Fibroblast of gingiva (primary cell): Measurements from ENCODE around the gene MAGIX.
"Not testable (repeated sequence)": the region's sequence is repeated elsewhere in the genome, so short reads cannot be mapped to it uniquely, and the experiment has no call there.

ENCODE experiments used
- DNase-seq: peaks from one replicate; pipeline ENCODE4 v3.0.0-alpha.2; 2011; ENCODE audit warnings: low read depth

Gene MAGIX

DNA sequence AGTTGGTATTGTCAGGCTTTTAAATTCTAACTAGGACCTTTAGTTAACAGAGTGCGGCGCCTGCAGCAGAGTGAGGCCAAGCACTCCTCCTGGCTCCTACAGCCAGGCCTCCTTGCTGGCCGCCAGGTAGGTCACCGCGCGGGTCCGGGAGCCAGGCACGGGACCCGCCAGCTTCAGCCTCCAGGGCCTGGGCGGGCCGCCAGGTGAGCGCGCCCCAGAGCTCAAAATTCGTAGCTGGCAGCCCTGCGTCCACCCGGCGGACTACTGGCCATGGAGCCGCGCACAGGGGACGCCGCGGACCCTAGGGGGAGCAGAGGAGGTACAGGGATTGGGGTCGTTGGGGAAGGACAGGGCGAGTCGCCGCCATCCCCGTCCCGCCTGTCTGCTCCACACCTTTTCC lies at the start of gene MAGIX:
Gene MAGIX (plus strand): TSS at position 139 of the 400 bp plus-strand sequence. CDS start 132 bp downstream, at position 271.
- no peak for DNase-seq

DNA sequence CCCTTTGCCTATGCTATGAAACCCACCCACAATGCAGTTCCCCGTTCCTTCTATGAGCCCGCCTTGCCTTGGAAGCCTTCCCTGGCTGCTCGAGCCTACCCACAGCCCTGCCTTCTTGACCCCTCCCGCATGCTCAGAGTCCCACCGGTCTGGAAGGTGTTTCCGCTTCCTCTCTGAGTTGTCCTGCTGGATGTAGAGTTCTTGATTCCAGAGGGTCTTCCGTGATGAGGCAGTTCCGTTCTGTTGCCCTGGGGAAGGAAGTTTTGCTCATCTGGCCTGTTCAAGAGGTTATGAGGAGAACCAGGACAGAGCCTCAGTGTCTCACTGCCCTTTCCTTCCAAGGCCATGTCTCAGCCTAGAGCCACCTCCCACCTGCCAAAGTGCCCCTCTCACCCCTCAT lies 46.5 kb upstream of the MAGIX start:
- no peak for DNase-seq

DNA sequence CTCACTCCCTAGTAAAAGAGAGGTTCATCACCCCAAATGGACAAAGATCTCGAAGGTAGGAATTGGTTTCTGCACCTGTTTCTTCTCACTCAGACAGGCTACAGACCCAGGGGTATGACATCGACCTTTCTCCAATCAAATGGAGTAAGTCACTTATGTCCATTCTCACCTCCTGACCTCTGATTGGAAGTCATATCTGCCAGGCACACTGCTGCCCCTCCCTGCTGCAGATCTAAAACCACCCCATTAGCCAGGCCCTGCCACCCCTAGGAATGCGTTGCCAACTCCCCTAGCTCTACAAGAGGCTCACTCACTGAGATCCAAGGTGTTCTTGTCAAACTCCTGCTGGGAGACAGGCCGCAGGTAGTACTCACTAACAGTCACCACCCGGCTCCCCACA lies 45.8 kb upstream of the MAGIX start:
- DNase-seq: no peak

DNA sequence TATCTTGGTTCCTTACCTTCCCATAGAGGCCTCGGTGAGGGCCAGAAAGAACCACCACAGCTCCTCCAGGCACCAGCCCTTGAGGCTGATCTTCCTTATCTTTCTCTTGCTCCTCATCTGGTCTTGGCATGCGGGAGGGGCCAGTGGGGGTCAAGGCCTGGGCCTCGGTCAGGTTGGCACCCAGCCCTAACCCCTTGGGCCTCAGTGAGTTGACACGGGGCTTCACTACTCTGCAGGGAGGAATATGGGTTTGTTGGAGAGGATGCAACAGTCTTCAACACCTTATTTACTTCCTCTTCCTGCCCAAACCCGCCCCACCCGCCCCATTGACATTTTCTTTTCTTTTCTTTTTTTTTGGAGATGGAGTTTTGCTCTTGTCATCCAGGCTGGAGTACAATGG lies 45.0 kb upstream of the MAGIX start:
- DNase-seq: no peak

DNA sequence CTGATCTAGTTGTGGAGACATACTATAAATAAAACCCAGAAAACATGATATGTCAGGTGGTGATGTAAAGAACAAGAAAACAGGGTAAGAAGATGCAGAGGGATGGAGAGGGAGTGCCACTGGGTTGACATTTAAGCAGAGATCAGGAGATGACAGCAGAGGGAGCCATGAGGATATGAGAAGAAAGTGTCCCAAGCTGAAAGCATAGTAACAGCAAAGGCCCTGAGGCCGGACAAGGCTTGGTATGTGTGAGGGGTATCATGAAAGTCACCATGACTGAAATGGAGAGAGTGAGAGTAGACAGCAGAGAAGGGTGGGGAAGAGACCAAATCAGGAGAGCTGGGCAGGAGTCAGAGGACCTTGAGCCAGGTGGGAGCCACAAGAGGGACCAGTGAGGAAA lies 42.5 kb upstream of the MAGIX start:
- DNase-seq: no peak

DNA sequence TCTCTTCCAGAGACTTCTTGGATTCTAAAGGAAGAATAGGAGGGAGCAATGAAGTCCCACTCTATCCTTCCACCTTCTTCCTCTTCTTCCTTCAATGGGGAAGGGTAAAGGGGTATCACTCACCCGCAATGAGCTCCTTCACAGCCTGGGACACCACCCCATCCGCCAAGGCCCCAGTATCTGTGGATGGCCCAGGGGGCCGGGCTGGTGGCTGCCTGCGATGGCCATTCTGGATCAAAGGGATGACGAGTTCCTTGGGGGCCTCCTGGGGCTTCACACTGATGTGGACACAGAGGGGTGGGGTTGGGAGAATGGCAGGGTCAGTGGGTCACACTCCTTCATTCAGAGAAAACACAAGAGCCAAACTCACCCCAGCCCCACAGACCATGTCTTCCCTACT lies 40.1 kb upstream of the MAGIX start:
- no peak for DNase-seq

GRCh38 chrX:49127742-49128258 lies 34.8 kb upstream of the MAGIX start:
- DNase-seq: not testable (repeated sequence)

GRCh38 chrX:49129427-49129826 lies 33.1 kb upstream of the MAGIX start:
- no peak for DNase-seq

DNA sequence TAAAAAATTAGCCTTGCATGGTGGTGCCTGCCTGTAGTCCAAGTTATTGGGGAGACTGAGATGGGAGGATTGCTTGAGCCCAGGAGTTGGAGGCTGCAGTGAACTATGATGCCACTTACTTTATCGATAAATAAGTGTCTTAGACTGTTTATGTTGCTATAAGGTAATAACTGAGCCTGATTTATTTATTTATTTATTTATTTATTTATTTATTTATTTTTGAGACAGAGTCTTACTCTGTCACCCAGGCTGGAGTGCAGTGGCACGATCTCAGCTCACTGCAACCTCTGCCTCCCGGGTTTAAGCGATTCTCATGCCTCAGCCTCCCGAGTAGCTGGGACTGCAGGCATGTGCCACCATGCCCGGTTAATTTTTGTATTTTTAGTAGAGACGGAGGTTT lies 30.3 kb upstream of the MAGIX start:
- DNase-seq: not testable (repeated sequence)

DNA sequence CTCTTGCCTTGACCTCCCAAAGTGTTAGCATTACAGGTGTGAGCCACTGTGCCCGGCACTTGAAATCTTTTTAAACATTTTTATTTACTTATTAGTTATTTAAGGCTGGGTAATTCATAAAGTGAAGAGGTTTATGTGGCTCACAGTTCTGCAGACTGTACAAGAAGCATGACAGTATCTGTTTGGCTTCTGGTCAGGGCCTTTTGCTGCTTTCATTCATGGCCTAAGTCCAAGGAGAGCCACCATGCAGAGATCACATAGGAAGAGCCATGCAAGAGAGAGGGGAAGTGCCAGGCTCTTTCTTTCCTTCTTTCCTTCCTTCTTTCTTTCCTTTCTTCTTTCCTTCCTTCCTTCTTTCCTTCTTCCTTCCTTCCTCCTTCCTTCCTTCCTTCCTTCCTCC lies 28.8 kb upstream of the MAGIX start:
- DNase-seq: no peak

- DNase-seq: no peak
These were observed 25.1 kb upstream of the MAGIX start for GRCh38 chrX:49137492-49137891.

DNA sequence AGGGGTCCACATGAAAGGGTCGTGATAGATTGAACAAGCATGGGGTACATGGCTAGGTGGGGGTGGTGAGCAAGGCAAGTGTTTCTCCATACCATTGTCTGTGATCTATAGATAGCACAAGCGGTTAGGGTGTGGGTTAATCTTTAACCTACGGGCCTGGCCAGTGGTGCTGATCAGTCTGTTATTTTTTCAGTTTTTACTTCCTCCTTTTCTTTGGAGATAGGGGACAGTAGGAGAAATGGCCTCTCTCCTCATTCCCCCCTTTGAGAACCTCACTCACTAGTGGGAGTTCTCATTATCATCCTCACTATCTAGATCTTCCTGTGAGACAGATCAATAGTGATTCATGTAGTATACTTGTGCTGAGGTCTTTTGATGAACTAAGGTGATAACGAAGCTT lies 22.8 kb upstream of the MAGIX start:
- DNase-seq: no peak

DNA sequence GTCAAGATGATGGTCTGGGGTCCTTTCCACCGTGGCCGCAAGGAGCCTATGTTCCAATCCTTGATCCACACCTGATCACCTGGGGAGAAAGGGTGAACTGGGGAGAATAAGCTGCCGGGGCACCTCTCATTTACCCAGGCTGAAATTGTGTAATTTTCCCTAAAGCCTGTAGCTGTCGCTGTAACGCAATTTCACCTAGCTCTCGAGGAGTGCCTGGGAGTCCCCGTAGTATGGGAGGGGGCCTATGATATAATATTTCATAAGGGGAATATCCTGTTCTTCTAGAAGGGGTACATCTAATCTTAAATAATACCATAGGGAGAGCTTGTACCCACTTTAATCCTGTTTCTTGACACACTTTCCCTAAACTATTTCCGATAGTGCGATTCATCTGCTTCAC lies 20.3 kb upstream of the MAGIX start:
- DNase-seq: not testable (repeated sequence)

DNA sequence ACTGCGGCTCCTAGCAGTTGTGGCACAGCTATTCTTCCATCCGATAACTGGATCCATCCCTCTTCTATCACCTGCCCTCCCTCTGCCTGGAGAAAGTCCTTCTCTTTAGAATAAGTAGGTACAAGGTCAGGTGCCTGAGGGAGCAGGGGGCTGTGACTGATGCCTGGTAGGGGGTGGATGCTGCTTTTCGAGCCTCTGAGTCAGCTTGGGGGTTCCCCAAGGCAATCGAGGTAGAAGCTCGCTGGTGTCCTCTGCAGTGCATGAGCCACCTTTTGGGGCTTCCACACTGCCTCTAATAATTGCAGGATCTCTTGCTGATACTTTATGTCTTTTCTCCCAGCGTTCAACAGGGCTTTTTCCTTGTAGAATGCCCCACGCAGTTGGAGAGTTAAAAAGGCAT lies 19.4 kb upstream of the MAGIX start:
- DNase-seq: not testable (repeated sequence)

DNA sequence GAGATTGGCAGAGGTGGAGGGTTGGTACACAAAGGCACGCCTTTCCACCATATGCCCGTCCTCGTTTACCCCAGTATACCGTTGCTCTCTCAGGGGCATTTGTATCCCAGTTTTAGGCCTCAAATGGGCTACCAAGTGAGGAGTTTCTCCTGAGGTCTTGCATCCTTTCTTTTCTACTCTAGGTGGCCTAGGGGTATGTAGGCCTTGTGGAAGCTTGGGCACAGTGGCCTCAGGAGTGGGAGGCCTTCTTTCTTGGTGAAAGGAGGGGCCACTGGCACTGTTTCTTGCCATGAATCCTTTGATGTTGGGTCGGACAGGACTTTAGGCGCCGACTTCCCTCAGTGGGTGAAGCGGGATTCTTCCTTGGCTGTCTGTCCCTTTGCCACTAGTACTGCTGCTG lies 15.3 kb upstream of the MAGIX start:
- no peak for DNase-seq

- no peak for DNase-seq
These were observed 14.6 kb upstream of the MAGIX start for GRCh38 chrX:49147936-49148335.

- DNase-seq: not testable (repeated sequence)
These were observed 14.0 kb upstream of the MAGIX start for GRCh38 chrX:49148390-49149100.

DNA sequence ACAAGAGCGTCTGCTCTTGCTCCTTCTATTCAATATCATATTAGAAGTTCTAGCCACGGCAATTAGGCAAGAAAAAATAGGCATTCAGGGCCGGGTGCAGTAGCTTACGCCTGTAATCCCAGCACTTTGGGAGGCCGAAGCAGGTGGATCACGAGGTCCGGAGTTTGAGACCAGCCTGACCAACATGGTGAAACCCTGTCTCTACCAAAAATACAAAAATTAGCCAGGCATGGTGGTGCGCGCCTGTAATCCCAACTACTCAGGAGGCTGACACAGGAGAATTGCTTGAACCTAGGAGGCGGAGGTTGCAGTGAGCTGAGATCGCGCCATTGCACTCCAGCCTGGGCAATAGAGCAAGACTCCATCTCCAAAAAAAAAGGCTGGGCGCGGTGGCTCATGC lies 13.3 kb upstream of the MAGIX start:
- not testable (repeated sequence) for DNase-seq

DNA sequence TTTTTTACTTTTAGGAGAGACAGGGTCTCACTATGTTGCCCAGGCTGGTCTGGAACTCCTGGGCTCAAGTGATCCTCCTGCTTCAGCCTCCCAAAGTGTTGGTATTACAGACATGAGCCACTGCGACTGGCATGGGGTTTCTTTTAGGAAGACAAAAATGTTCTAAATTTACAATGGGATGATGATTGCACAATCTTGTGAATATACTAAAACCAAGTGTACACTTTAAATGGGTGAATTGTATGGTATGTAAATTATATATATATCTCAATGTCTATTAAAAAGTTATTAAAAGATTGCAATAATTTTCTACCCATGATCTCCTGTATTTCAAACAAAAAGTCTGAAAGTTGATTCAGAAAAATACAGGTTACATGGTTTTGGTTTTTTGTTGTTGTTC lies 9.1 kb upstream of the MAGIX start:
- no peak for DNase-seq

DNA sequence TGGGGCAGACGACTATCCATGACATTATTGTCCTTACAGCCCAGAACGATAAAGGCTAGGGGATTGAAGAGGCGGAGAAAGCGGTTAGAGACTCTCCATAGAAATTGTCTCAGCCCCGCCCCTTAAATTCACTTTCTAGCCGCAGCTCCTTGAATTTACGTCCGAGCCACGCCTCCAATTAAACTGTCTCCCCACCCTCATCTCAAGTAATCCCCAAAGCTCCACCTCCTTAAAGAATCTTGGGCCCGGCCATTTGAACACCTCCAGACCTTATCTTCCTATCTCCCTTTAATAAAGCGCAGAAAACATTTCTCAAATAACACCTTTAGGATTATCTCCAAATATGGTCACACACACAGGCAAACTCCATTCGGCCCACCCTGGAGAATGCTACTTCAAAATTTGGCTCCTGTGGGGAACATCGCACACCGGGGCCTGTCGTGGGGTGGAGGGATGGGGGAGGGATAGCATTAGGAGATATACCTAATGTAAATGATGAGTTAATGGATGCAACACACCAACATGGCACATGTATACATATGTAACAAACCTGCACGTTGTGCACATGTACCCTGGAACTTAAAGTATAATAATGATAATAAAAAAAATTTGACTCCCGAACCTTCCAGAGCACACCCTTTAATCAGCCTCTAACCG lies 7.2 kb upstream of the MAGIX start:
- DNase-seq: peak; percentile 59

DNA sequence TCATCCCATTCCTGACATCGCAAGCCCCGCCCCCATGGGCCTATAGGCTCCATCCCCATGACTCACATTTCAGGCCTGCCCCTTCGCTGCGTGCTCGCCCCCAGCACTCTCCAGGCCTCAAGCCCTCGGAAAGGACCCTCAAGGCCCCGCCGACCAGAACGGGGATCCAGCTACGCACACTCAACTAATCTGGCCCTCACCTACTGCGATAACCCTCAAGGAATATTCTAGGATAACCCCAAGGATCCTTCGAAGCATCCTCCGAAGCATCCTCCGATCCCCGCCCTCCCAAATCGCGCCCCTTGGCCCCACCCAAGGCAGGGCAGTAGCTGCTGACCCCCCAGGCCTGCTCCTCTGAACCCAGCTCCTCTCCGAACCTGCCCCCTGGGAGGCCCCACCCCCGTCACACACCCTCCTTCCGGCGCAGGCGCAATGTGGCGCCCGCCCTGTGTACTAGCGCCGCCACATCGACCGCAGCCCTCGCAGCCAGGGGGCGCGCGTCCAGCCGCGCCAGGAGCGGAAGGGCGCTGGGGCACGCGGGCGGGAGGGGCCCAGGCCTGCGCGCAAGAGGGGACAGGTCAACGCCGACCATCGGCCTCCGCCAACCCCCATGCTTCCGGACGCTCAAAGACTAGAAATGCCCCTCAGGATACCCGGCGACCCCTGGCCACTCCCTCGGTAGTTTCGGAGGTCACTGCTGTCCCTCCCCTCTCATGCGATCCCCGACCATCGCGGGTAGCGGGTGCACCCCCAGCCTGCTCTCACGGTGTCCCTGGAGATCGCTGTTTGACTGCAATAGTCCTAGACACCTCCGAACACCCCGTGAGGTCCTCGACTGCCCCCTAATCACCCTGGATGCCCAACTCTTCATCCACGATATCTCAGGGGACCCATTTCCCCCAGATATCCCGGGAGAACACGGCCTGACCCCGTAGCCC lies 6.4 kb upstream of the MAGIX start:
- peak; percentile 86 for DNase-seq

GRCh38 chrX:49157194-49157593 lies 5.4 kb upstream of the MAGIX start:
- no peak for DNase-seq

- no peak for DNase-seq
These were observed 1.6 kb upstream of the MAGIX start for GRCh38 chrX:49160908-49161307.
